GM21786 (cell line): ENCODE measurements around the gene COL6A3.
"Not testable (repeated sequence)": the region's sequence is repeated elsewhere in the genome, so short reads cannot be mapped to it uniquely, and the experiment has no call there.

Source experiments
- ATAC-seq: cut with Tn5 transposase; IDR thresholded peaks from one replicate; pipeline ENCODE4 v1.9.1; 2021; ENCODE audit not compliant: unreplicated experiment

COL6A3 gene

DNA sequence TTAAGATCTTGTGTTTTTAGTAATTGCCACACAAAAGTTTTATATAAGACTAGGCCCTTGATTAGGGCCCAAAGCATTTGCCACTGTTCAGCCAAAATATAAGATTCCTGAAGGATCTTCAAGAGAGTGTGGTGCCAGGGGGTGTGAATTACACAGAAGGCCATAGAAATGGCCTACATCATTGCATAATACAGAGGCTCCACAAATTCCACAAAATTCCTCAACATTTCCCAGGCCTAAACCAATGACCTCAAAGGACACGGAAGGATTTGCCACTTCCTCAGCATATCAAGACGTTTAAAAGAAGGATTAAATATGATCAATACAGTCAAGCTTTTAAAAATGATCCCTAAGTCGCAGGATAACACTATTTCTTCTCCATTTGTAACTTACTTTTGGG, 24.1 kb downstream of the COL6A3 start:
- ATAC-seq, result no peak

DNA sequence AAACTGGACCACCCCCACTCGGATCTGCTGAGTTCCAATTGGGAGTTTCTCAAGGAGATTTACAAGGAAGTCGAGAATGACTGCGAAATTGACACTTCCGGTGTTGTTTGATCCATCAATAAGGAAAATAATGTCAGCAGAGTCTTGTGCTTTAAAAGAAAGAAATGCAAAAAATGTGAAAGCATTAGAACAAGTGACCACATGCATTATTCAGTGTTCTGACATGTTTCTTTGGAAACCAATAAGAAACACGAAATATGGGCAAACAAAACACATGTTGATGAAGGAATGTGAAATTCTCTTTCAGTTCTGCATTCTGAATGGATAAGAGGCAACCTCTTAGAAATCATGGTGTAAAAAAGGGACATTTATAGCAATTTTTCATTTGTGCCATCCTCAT, 25.9 kb downstream of the COL6A3 start:
- ATAC-seq, result no peak

DNA sequence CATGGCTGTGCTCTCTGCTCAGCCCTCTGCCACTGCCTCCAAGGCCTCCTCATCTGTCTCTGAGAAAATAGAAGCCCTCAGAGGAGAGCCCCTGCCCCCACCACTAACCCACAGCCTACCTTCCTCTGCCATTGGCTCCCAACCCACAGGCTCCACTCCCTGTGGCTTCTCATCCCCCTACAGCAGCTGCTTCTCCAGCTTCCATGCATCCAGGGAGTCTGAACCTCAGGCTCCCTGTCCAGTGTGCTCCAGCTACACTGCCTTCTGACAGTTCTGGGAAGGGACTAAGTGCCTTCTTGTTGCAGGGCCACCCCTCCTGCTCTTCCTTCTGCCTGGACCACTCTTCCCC, 29.3 kb downstream of the COL6A3 start:
- no peak for ATAC-seq

GRCh38 chr2:237383991-237384671, 29.8 kb downstream of the COL6A3 start:
- ATAC-seq, result no peak

GRCh38 chr2:237380768-237381167, 33.2 kb downstream of the COL6A3 start:
- no peak for ATAC-seq

DNA sequence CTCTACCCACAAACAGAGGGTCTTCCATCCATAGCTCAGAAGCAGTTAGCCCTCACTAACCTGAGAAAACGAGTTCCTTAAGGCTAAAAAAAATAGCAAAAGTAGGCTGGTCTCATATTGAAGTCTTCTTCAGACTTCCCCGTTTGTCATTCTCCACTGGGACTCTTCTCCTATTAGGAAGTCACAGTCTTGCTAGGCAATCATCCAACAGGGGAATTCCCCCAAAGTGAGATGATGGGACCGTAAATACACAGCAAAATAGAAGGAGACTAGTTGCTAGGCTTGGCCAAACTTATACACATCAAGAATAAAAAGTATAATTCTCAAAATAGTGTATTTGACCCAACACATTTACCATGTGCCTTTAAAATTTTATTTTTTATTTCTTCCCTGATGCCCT, 34.3 kb downstream of the COL6A3 start:
- no peak for ATAC-seq

GRCh38 chr2:237378650-237379049, 35.3 kb downstream of the COL6A3 start:
- ATAC-seq, result no peak

GRCh38 chr2:237374284-237375060, 39.5 kb downstream of the COL6A3 start:
- ATAC-seq, result no peak

DNA sequence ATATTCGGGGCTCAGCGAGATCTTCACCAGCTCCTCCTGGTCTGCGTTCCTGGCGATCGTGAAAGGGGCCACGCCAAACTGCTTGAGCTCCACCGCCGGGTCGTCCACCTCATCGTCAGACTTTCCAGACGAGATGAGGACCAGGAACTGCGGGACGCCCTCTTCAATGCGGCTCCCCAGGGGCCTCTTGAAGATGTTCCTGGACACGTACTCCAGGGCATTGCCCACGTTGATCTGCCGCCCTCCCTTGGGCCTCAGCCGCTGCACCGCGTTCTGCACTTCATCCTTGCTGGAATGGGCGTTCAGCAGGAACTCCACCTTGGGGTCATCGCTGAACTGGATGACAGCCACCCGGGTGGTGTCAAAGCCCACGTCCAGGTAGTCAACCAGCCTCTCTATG, 42.1 kb downstream of the COL6A3 start:
- no peak for ATAC-seq

- ATAC-seq, result no peak
Measured at GRCh38 chr2:237365671-237366070, 48.3 kb downstream of the COL6A3 start.

DNA sequence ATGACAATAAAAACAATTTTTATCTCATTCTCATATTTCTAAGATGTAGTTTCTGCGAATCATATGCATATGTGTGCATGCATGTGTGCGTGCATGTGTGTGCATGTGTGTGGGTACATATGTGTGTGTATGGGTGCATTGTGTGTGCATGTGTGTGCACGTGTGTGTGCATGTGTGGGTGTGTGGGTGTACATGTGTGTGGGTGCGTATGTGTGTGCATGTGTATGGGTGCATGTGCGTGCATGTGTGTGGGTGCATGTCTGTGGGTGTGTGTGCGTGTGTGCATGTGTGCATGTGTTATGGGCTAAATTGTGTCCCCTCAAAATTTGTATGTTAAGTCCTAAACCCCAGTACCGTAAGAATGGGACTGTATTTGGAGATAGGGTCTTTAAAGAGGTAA, 49.3 kb downstream of the COL6A3 start:
- ATAC-seq, result no peak

DNA sequence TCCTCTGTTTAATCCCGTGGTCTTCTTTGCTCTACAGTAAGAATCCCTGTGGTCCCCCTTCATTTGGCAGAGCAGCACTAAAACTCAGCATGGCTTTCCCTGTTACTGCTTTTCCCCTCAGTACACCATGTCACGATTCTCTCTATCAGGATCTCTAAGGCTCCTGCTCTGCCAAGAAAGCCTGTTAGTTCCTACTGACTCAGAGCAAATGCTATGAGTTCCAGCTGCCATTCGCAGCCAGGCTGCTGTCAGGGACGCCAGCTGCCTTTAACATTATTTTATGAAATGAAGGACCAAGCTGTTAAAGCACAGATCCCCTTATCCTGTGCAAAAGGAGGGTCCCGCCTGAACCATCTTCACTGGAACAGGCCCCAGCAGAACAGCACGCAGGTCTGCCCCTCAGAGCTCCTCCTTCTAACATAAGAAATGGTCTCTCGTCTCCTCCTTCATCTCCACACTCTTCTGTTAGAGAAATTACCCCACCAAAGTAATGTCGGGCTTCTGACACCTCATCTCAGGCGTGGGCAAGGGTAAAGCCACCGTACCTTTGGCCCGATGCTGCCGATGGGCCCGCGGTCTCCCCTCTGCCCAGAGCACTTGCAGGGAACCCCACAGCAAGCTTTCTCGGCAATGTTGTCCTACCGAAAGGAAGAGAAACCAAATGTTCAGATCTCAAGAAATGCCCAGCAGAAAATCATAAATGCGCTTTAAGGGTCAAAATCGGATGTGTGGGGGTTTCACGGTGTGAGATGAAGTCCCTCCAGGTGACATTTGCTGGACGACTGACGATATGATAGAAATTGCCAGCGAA, 52.6 kb downstream of the COL6A3 start:
- ATAC-seq, result no peak

DNA sequence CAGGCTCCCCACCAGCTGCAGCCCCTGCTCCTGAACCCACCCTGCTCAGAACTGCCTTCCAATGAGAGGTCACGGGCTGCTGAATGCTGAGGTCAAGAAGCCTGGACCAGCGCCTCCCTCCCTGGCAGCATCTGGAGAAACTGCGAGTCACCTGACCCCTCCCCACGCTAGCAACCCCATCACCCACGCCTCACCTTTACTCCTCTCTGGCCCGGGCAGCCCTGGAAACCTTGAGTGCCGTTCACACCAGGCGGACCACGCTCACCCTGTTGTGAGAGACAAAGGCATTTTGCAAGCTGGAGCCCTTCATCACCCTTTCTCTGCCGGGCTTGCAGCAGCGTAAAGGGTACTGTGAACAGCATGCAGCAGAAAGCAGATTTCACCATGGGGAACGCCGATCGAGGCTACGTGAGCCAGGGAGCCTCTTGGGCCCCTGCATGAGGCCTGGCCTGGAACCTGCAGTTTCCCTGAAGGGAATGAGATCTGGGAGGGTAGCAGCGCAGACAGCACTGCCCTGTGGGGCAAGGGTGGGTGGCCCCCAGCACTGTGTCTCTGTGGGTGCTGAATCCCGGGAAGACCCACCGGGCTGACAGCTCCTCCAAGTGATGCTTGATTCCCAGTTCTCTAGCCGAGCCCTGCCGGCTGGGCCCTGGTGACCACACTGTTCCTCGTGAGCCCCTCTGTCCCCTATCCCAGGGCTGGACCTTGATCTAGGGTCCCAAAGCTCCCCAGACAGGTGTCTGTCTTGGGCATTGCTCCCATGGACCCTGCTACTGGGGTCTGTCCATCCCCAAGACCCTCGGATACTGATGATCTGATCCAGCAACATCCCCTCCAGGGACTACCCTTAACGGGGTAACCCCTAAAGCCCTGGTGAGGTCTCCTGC, 53.8 kb downstream of the COL6A3 start:
- no peak for ATAC-seq

DNA sequence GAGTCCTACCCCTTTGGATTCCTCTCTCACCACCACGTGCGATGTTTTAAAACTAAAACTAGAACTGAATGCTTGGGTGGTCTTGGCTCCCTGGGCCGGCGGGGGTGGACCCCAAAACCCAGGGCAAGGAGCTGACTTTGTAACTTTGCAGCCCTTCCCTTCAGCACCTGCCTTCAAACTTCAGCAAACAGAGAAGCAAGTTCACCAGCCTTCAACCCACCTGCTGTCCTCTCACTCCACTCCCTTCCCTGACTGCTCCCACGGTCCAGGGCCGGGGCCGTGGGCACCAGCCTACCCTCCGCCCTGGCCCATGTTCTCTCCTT, 54.5 kb downstream of the COL6A3 start:
- no peak for ATAC-seq

DNA sequence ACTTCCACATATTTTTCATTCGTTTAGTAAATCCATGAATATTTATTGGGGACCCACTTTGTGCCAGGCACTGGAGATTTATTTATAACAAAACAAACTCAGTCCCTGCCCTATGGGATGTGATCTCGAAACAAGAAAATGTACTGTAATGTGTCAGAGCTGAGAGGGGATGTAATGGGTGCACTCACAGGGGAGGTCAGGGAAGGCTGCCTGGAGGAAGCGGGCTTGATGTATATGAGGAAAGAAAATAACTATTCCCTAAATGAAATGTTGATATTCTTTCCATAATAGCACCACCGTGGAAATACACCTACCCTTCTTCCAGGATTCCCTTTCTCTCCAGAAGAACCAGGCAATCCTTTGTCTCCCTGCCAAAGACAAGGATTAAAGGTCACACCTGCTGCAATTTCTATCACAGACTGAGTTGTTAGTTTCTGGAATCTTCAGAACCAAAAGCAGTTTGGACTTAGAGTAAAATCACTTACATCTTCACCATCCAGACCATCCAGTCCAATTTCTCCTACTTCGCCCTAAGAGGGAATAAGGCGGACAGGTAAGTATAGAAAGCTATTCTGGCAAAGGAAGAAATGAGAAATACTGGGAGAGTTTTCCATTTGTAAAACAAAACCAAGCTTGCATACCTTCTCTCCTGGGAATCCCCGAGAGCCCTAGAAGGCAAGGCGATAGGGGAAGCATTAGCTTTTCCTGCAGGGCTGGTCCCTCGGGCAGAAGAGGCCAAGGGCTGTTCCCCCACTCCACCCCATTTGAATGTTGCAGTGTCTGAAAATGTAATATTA, 55.0 kb downstream of the COL6A3 start:
- ATAC-seq, result no peak

DNA sequence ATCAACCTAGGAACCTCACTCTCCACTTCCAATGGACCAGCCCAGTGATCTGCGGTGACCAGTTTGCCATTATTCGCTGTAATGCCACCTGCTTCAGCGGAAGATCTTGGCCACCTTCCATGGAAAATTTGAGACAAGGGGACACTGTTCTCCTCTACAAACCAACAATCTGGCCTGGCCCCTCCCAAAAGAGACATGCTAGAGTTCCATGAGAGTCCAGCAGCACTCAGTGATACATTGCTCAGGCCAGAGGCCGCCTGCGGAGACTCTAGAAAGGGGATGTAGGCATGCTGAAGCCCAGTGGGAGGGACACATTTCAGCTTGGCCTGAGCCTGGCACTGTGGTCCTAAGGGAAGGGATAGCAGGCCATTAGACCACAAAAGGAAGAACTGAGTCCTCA, 58.3 kb downstream of the COL6A3 start:
- ATAC-seq, result no peak

DNA sequence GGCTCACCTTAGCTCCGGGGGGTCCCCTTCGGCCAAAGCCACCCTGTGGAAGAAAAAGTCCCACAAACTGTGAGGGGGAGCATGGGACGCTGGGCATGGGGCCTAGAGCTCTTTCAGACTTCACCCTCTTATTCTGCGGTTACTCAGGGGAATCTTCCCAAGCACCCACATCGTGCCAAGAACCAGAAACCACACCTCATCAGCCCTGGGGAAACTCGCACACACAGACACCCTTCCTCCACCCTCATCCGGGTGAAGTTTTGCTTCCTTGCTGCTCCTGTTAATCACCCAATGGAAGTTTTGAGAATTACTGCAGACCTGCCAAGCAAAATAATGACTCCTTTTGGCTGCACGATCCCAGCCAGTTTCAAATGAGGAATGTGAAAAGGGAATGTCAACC, 59.1 kb downstream of the COL6A3 start:
- ATAC-seq, result no peak

DNA sequence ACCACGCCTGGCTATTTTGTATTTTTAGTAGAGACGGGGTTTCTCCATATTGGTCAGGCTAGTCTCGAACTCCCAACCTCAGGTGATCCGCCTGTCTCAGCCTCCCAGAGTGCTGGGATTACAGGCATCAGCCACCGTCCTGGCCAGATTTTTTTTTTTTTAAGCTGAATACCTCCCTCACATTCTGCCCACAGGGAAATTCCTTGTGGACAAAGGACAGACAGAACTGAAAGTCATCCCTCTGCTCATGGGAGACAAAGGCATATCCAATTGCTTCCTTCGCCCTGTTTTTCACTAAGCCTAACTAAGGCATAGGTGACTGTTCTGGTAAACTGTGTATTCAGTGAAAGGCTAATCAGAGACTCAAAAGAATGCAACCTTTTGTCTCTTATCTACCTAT, 59.8 kb downstream of the COL6A3 start:
- ATAC-seq, result not testable (repeated sequence)

DNA sequence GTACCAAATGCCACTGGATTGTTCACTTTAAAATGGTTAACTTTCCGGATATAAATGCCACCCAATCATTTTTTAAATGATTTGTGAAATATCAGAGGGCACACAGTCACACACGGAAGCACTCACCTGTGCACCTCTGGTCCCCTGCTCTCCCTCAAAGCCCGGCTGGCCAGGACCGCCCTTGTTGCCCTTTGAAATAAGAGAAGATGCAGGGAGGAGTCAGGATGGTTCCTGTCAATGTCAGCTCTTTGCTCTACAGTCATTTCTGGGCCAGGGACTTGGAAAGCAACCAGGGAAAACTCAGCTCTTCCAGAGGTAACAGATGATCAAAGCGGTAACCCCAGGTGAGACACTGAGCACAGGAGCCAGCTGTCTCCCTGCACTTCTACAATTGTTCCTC, 60.7 kb downstream of the COL6A3 start:
- ATAC-seq, result no peak

DNA sequence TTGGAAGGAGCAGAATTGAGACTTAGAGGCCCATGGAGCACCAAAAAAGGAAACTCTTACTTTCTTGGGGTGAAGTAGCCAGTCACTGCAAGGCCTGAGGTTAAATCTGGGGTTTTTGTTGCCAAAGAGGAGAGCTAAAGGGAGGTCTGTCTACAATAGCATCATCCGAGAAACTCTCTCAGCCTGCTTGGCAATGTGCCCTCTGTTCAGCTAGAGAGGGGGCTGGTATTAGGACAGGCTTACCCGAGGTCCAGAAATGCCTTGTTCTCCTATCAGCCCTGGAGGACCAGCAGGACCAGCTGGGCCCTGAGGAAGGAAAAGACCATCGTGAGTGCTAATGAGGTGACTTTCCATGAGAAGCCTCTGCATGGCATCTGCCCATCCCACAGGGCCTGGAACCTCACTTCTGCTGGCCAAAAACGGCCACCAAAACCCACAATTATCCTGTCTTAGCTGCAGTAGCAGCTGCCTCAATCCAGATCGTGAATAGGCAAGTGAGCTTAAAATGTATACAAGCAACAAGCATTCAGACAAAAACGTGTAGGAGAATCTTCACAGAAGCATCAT, 61.6 kb downstream of the COL6A3 start:
- no peak for ATAC-seq
